Measurements from ENCODE around the gene RAB11FIP4.
A peak's percentile ranks its signal among the peaks of the same experiment; 100 is the strongest.
"Not testable (repeated sequence)": the region's sequence is repeated elsewhere in the genome, so short reads cannot be mapped to it uniquely, and the experiment has no call there.

RAB11FIP4 gene

GRCh38 chr17:31391496-31391949 lies at the start of gene RAB11FIP4:
RAB11FIP4 (plus strand) TSS chr17:31391675; CDS start chr17:31391853, 178 bp downstream.
- no peak for DNase-seq

- not testable (repeated sequence) for DNase-seq
These were observed 46.2 kb upstream of the RAB11FIP4 start for GRCh38 chr17:31345191-31345747.

- no peak for DNase-seq
These were observed 42.0 kb upstream of the RAB11FIP4 start for GRCh38 chr17:31349454-31349853.

GRCh38 chr17:31355935-31356334 lies 35.5 kb upstream of the RAB11FIP4 start:
- DNase-seq: no peak

- no peak for DNase-seq
These were observed 34.4 kb upstream of the RAB11FIP4 start for GRCh38 chr17:31357091-31357490.

- DNase-seq: no peak
These were observed 33.6 kb upstream of the RAB11FIP4 start for GRCh38 chr17:31357839-31358394.

- DNase-seq: no peak
These were observed 27.5 kb upstream of the RAB11FIP4 start for GRCh38 chr17:31364012-31364411.

- no peak for DNase-seq
These were observed 25.4 kb upstream of the RAB11FIP4 start for GRCh38 chr17:31366088-31366487.

GRCh38 chr17:31369266-31369665 lies 22.2 kb upstream of the RAB11FIP4 start:
- DNase-seq: no peak

GRCh38 chr17:31371511-31372097 lies 19.9 kb upstream of the RAB11FIP4 start:
- peak; percentile 26 for DNase-seq

- peak; percentile 16 for DNase-seq
These were observed 18.1 kb upstream of the RAB11FIP4 start for GRCh38 chr17:31373150-31374093.

GRCh38 chr17:31374094-31374447 lies 17.4 kb upstream of the RAB11FIP4 start:
- DNase-seq: no peak

- DNase-seq: no peak
These were observed 17.0 kb upstream of the RAB11FIP4 start for GRCh38 chr17:31374503-31374902.

- no peak for DNase-seq
These were observed 12.8 kb upstream of the RAB11FIP4 start for GRCh38 chr17:31378638-31379037.

- DNase-seq: no peak
These were observed 11.8 kb upstream of the RAB11FIP4 start for GRCh38 chr17:31379597-31380205.

GRCh38 chr17:31381165-31381668 lies 10.3 kb upstream of the RAB11FIP4 start:
- no peak for DNase-seq

GRCh38 chr17:31382668-31383275 lies 8.7 kb upstream of the RAB11FIP4 start:
- DNase-seq: not testable (repeated sequence)

- peak; percentile 36 for DNase-seq
These were observed 8.0 kb upstream of the RAB11FIP4 start for GRCh38 chr17:31383488-31383887.

- no peak for DNase-seq
These were observed 5.8 kb upstream of the RAB11FIP4 start for GRCh38 chr17:31385428-31386285.

GRCh38 chr17:31386542-31387075 lies 4.9 kb upstream of the RAB11FIP4 start:
- peak; percentile 11 for DNase-seq

GRCh38 chr17:31387438-31387837 lies 4.0 kb upstream of the RAB11FIP4 start:
- no peak for DNase-seq

Measured in NCI-H524 treated with DMSO at 0.1 percent for 48 hours (cell line).